ENCODE results near the gene TMCC1.
A peak's percentile ranks its signal among the peaks of the same experiment; 100 is the strongest.

Gene TMCC1

DNA sequence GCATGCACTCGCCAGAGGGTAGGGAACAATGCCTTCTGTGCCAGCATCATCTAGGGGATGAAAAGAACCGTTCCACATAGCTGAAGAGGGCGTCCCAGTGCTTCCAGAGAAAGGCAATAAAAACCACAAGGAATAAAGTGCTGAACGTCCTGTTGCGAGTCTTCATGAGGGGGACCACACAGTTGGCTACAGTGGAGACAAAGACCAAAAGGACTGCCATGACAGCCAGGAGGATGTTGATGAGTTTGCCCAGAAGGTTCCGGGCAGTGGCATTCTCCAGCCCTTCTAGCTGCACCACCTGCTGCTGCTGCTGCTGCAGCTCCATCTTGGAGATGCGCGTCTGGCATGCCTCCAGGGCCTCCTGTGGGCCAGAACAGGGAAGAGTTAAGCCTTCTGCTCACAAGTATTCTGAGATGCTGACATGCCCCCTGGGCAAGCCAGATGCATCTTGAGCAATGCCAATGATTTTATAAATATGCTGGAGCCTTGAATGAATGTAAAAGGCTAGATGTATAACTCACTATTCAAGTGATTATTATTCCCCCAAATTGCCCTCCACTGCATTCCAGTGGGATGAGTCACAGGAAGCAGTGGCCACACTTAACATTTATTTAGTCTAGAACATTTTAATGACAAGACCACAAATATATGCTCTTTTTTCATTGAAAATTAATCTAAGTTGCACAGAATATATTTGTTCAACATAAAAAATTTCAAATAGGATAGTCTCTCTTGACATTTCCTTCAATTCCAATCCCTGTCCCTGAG, 241.9 kb downstream of the TMCC1 start:
- peak; percentile 87 for ATAC-seq
- no peak for TF ChIP-seq ARNTL (CRISPR knock-in tag; IDR thresholded peaks at IDR 0.05; ENCODE audit: borderline replicate concordance, low read depth)
- peak; percentile 89 for TF ChIP-seq ISL1 (CRISPR knock-in tag; IDR thresholded peaks at IDR 0.05)
- TF ChIP-seq RARB (CRISPR knock-in tag; IDR thresholded peaks at IDR 0.05), result no peak
- TF ChIP-seq TCF4 (CRISPR knock-in tag; IDR thresholded peaks at IDR 0.05; ENCODE audit: borderline replicate concordance), result no peak
- 0 out of 2 replicates have a peak, but pooled peaks have one; percentile 58 for TF ChIP-seq ZFP3 (CRISPR knock-in tag; IDR thresholded peaks at IDR 0.05)
- no peak for TF ChIP-seq CSDC2 (CRISPR knock-in tag; IDR thresholded peaks at IDR 0.05)
- TF ChIP-seq, protein P1, sequence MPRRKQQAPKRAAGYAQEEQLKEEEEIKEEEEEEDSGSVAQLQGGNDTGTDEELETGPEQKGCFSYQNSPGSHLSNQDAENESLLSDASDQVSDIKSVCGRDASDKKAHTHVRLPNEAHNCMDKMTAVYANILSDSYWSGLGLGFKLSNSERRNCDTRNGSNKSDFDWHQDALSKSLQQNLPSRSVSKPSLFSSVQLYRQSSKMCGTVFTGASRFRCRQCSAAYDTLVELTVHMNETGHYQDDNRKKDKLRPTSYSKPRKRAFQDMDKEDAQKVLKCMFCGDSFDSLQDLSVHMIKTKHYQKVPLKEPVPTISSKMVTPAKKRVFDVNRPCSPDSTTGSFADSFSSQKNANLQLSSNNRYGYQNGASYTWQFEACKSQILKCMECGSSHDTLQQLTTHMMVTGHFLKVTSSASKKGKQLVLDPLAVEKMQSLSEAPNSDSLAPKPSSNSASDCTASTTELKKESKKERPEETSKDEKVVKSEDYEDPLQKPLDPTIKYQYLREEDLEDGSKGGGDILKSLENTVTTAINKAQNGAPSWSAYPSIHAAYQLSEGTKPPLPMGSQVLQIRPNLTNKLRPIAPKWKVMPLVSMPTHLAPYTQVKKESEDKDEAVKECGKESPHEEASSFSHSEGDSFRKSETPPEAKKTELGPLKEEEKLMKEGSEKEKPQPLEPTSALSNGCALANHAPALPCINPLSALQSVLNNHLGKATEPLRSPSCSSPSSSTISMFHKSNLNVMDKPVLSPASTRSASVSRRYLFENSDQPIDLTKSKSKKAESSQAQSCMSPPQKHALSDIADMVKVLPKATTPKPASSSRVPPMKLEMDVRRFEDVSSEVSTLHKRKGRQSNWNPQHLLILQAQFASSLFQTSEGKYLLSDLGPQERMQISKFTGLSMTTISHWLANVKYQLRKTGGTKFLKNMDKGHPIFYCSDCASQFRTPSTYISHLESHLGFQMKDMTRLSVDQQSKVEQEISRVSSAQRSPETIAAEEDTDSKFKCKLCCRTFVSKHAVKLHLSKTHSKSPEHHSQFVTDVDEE (CRISPR knock-in tag; IDR thresholded peaks at IDR 0.05), result 0 out of 2 replicates have a peak, but pooled peaks have one; percentile 28
- TF ChIP-seq GLIS3 (CRISPR knock-in tag; IDR thresholded peaks at IDR 0.05), result 0 out of 2 replicates have a peak, but pooled peaks have one; percentile 6
- TF ChIP-seq, protein P2, sequence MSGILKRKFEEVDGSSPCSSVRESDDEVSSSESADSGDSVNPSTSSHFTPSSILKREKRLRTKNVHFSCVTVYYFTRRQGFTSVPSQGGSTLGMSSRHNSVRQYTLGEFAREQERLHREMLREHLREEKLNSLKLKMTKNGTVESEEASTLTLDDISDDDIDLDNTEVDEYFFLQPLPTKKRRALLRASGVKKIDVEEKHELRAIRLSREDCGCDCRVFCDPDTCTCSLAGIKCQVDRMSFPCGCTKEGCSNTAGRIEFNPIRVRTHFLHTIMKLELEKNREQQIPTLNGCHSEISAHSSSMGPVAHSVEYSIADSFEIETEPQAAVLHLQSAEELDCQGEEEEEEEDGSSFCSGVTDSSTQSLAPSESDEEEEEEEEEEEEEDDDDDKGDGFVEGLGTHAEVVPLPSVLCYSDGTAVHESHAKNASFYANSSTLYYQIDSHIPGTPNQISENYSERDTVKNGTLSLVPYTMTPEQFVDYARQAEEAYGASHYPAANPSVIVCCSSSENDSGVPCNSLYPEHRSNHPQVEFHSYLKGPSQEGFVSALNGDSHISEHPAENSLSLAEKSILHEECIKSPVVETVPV (CRISPR knock-in tag; IDR thresholded peaks at IDR 0.05), result no peak
- TF ChIP-seq, protein P3, sequence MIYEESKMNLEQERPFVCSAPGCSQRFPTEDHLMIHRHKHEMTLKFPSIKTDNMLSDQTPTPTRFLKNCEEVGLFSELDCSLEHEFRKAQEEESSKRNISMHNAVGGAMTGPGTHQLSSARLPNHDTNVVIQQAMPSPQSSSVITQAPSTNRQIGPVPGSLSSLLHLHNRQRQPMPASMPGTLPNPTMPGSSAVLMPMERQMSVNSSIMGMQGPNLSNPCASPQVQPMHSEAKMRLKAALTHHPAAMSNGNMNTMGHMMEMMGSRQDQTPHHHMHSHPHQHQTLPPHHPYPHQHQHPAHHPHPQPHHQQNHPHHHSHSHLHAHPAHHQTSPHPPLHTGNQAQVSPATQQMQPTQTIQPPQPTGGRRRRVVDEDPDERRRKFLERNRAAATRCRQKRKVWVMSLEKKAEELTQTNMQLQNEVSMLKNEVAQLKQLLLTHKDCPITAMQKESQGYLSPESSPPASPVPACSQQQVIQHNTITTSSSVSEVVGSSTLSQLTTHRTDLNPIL (CRISPR knock-in tag; IDR thresholded peaks at IDR 0.05; ENCODE audit: low read depth), result 0 out of 2 replicates have a peak, but pooled peaks have one; percentile 64
- TF ChIP-seq ESRRG (CRISPR knock-in tag; IDR thresholded peaks at IDR 0.05), result no peak
- no peak for TF ChIP-seq OSR1 (CRISPR knock-in tag; IDR thresholded peaks at IDR 0.05)
- no peak for TF ChIP-seq ZNF8 (CRISPR knock-in tag; IDR thresholded peaks at IDR 0.05)
- no peak for TF ChIP-seq ZFP30 (CRISPR knock-in tag; IDR thresholded peaks at IDR 0.05)
- TF ChIP-seq ZNF565 (CRISPR knock-in tag; conservative IDR thresholded peaks at IDR 0.05; ENCODE audit: low read depth), result no peak
- no peak for TF ChIP-seq ZNF70 (CRISPR knock-in tag; IDR thresholded peaks at IDR 0.05)
- TF ChIP-seq ZC3H10 (CRISPR knock-in tag; IDR thresholded peaks at IDR 0.05), result no peak
- 0 out of 2 replicates have a peak, but pooled peaks have one; percentile 73 for TF ChIP-seq SNAI2 (CRISPR knock-in tag; IDR thresholded peaks at IDR 0.05)
- TF ChIP-seq PPARA (CRISPR knock-in tag; IDR thresholded peaks at IDR 0.05; ENCODE audit: borderline replicate concordance), result no peak
- TF ChIP-seq, protein P4, sequence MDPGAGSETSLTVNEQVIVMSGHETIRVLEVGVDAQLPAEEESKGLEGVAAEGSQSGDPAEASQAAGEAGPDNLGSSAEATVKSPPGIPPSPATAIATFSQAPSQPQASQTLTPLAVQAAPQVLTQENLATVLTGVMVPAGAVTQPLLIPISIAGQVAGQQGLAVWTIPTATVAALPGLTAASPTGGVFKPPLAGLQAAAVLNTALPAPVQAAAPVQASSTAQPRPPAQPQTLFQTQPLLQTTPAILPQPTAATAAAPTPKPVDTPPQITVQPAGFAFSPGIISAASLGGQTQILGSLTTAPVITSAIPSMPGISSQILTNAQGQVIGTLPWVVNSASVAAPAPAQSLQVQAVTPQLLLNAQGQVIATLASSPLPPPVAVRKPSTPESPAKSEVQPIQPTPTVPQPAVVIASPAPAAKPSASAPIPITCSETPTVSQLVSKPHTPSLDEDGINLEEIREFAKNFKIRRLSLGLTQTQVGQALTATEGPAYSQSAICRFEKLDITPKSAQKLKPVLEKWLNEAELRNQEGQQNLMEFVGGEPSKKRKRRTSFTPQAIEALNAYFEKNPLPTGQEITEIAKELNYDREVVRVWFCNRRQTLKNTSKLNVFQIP (CRISPR knock-in tag; IDR thresholded peaks at IDR 0.05; ENCODE audit: borderline replicate concordance, low read depth), result no peak; the same call in 1 of the 2 replicates
- TF ChIP-seq, protein P5, sequence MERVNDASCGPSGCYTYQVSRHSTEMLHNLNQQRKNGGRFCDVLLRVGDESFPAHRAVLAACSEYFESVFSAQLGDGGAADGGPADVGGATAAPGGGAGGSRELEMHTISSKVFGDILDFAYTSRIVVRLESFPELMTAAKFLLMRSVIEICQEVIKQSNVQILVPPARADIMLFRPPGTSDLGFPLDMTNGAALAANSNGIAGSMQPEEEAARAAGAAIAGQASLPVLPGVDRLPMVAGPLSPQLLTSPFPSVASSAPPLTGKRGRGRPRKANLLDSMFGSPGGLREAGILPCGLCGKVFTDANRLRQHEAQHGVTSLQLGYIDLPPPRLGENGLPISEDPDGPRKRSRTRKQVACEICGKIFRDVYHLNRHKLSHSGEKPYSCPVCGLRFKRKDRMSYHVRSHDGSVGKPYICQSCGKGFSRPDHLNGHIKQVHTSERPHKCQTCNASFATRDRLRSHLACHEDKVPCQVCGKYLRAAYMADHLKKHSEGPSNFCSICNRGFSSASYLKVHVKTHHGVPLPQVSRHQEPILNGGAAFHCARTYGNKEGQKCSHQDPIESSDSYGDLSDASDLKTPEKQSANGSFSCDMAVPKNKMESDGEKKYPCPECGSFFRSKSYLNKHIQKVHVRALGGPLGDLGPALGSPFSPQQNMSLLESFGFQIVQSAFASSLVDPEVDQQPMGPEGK (CRISPR knock-in tag; IDR thresholded peaks at IDR 0.05; ENCODE audit: borderline replicate concordance), result peak; percentile 26; the same call in 1 of the 2 replicates
- no peak for TF ChIP-seq BACH2 (CRISPR knock-in tag; IDR thresholded peaks at IDR 0.05; ENCODE audit: borderline replicate concordance)
- no peak for TF ChIP-seq TOX (CRISPR knock-in tag; IDR thresholded peaks at IDR 0.05; ENCODE audit: borderline replicate concordance)
